Activated gamma-delta T cell treated with Interleukin-2 at 50 U/mL for 16 hours (primary cell): Measurements from ENCODE around the gene P3H4.

ENCODE experiments used
- DNase-seq: peaks from one replicate; pipeline ENCODE4 v3.0.0-alpha.2; 2020

Gene P3H4

GRCh38 chr17:41818024-41818423, 6.3 kb upstream of the P3H4 start:
- DNase-seq, result no peak

- DNase-seq, result no peak
Observed at GRCh38 chr17:41816637-41817320, 5.0 kb upstream of the P3H4 start.

GRCh38 chr17:41814195-41814594, 2.4 kb upstream of the P3H4 start:
- no peak for DNase-seq

- DNase-seq, result no peak
Observed at GRCh38 chr17:41813699-41814124, 2.0 kb upstream of the P3H4 start.

GRCh38 chr17:41813152-41813680, 1.5 kb upstream of the P3H4 start:
- no peak for DNase-seq

GRCh38 chr17:41812381-41813151, 817 bp upstream of the P3H4 start, which contains the start of gene FKBP10:
TSS of gene FKBP10 (plus strand) at chr17:41813004. CDS start at chr17:41813035, 31 bp downstream.
- peak; percentile 40 for DNase-seq

- DNase-seq, result no peak
Observed at GRCh38 chr17:41810659-41811548, 845 bp downstream of the P3H4 start.

GRCh38 chr17:41806685-41807445, 4.9 kb downstream of the P3H4 start:
- DNase-seq, result no peak

- no peak for DNase-seq
Observed at GRCh38 chr17:41803049-41804020, 8.4 kb downstream of the P3H4 start.

- peak; percentile 75 for DNase-seq
Observed at GRCh38 chr17:41801374-41802271, 10.1 kb downstream of the P3H4 start.

GRCh38 chr17:41800601-41801373, 11.0 kb downstream of the P3H4 start:
- DNase-seq, result no peak

GRCh38 chr17:41799366-41799765, 12.4 kb downstream of the P3H4 start:
- no peak for DNase-seq

GRCh38 chr17:41797377-41797776, 14.4 kb downstream of the P3H4 start:
- no peak for DNase-seq

GRCh38 chr17:41796121-41796895, 15.4 kb downstream of the P3H4 start:
- no peak for DNase-seq

- DNase-seq, result no peak
Observed at GRCh38 chr17:41794540-41794975, 17.2 kb downstream of the P3H4 start.

GRCh38 chr17:41793784-41794539, 17.8 kb downstream of the P3H4 start:
- no peak for DNase-seq
